Measurements from ENCODE around the gene CA5B.

GRCh38 chrX:15790769-15791290 lies 52.8 kb downstream of the CA5B start:
- TF ChIP-seq POLR2A (IDR thresholded peaks at IDR 0.05) (no peak), POLR2AphosphoS5 (IDR thresholded peaks at IDR 0.05) (no peak)
